GM23338 (cell line): ENCODE results near the gene UTP4. TPM values are rescaled to one million over a fixed set of nuclear protein-coding genes. Genes with fewer than 3 reads are reported as not detected.

ENCODE experiments used
- ATAC-seq: fragments of 200-7000 bp; cut with Tn5 transposase; 3 replicates; pipeline ENCODE4 v1.9.1; 2020
- DNase-seq: peaks from one replicate; pipeline ENCODE4 v3.0.0-alpha.2; 2015; ENCODE audit warnings: low spot score
- H2AFZ ChIP-seq: fragments of 200-600 bp; sonication (generic); 2 replicates; pipeline ENCODE4 v1.8.0; 2016; ENCODE audit warnings: antibody characterized with exemption, mild to moderate bottlenecking, moderate library complexity
- H3F3A ChIP-seq: fragments of 200-600 bp; sonication (generic); replicated peaks from 2 replicates; pipeline ENCODE4 v1.8.0; 2017; ENCODE audit warnings: antibody characterized with exemption, mixed run types, low read depth
- H3K27ac ChIP-seq: fragments of 200-600 bp; sonication (generic); 2 replicates; pipeline ENCODE4 v1.6.1; 2016; ENCODE audit warnings: low read depth
- H3K27me3 ChIP-seq: fragments of 200-600 bp; sonication (generic); 2 replicates; pipeline ENCODE4 v1.8.0; 2016; ENCODE audit warnings: mild to moderate bottlenecking, mixed run types, moderate library complexity; ENCODE audit not compliant: insufficient read depth
- H3K36me3 ChIP-seq: fragments of 200-600 bp; sonication (generic); 2 replicates; pipeline ENCODE4 v1.8.0; 2016; ENCODE audit warnings: mild to moderate bottlenecking; ENCODE audit not compliant: insufficient read depth
- H3K4me1 ChIP-seq: fragments of 200-600 bp; sonication (generic); 2 replicates; pipeline ENCODE4 v1.8.0; 2016; ENCODE audit warnings: mild to moderate bottlenecking, moderate library complexity; ENCODE audit not compliant: insufficient read depth
- H3K4me2 ChIP-seq: fragments of 200-600 bp; sonication (generic); 2 replicates; pipeline ENCODE4 v1.7.1; 2017; ENCODE audit warnings: mixed run types
- H3K4me3 ChIP-seq: fragments of 200-600 bp; sonication (generic); 2 replicates; pipeline ENCODE4 v1.6.1; 2016; ENCODE audit warnings: mixed run types
- H3K79me2 ChIP-seq: fragments of 200-600 bp; sonication (generic); replicated peaks from 2 replicates; pipeline ENCODE4 v1.8.0; 2017; ENCODE audit warnings: mild to moderate bottlenecking; ENCODE audit not compliant: insufficient read depth
- H3K9me2 ChIP-seq: fragments of 200-600 bp; sonication (generic); 2 replicates; pipeline ENCODE4 v1.8.0; 2017; ENCODE audit not compliant: insufficient read depth
- H4K20me1 ChIP-seq: fragments of 200-600 bp; sonication (generic); replicated peaks from 2 replicates; pipeline ENCODE4 v1.8.0; 2017; ENCODE audit warnings: mild to moderate bottlenecking; ENCODE audit not compliant: insufficient read depth
- H3K27ac Mint-ChIP-seq: 2 replicates; pipeline ENCODE4 v1.8.0; 2020; ENCODE audit warnings: inconsistent platforms, mild to moderate bottlenecking, moderate library complexity, mixed read lengths
- H3K27me3 Mint-ChIP-seq: 3 replicates; pipeline ENCODE4 v1.8.0; 2022; ENCODE audit warnings: low read depth, mild to moderate bottlenecking, moderate library complexity, mixed read lengths, inconsistent platforms; ENCODE audit not compliant: insufficient read depth, poor library complexity
- H3K36me3 Mint-ChIP-seq: 3 replicates; pipeline ENCODE4 v1.8.0; 2021; ENCODE audit warnings: low read depth, mild to moderate bottlenecking, inconsistent platforms, moderate library complexity, mixed read lengths
- H3K4me1 Mint-ChIP-seq: 3 replicates; pipeline ENCODE4 v1.8.0; 2020; ENCODE audit warnings: mild to moderate bottlenecking, inconsistent platforms, mixed read lengths
- H3K4me3 Mint-ChIP-seq: 3 replicates; pipeline ENCODE4 v1.8.0; 2021; ENCODE audit warnings: moderate library complexity, mild to moderate bottlenecking, inconsistent platforms, mixed read lengths
- H3K9me3 Mint-ChIP-seq: 3 replicates; pipeline ENCODE4 v1.8.0; 2020; ENCODE audit warnings: moderate library complexity, mild to moderate bottlenecking, inconsistent platforms, mixed read lengths
- CREB1 ChIP-seq: fragments of 250-450 bp; sonication (Bioruptor Pico); IDR thresholded peaks from 2 replicates; pipeline ENCODE4 v1.5.0; 2020; ENCODE audit warnings: low read depth, mild to moderate bottlenecking, moderate library complexity
- CTCF ChIP-seq, 2 experiments: fragments of 200-600 bp in 1 of 2; sonication (generic) in 1 of 2; conservative IDR thresholded peaks; 2 replicates each; pipeline versions ENCODE4 v1.5.1 to v1.6.1; 2016 to 2017; ENCODE audit warnings: antibody characterized with exemption in 2 of 2, low read depth in 2 of 2, mild to moderate bottlenecking in 2 of 2, moderate library complexity in 1 of 2
- ETS1 ChIP-seq: IDR thresholded peaks from 2 replicates; pipeline ENCODE4 v1.6.1; 2016; ENCODE audit warnings: antibody characterized with exemption
- EZH2 ChIP-seq: fragments of 200-600 bp; sonication (generic); IDR thresholded peaks from one replicate; pipeline ENCODE4 v1.8.0; 2017; ENCODE audit warnings: antibody characterized with exemption, mild to moderate bottlenecking, low read depth; ENCODE audit not compliant: unreplicated experiment
- EZH2phosphoT487 ChIP-seq: fragments of 200-600 bp; sonication (generic); IDR thresholded peaks from one replicate; pipeline ENCODE4 v1.8.1; 2018; ENCODE audit warnings: antibody characterized with exemption; ENCODE audit not compliant: unreplicated experiment
- JUNB ChIP-seq: IDR thresholded peaks from one replicate; pipeline ENCODE4 v1.6.1; 2016; ENCODE audit warnings: antibody characterized with exemption; ENCODE audit not compliant: unreplicated experiment
- NANOG ChIP-seq: IDR thresholded peaks from 2 replicates; pipeline ENCODE4 v1.6.1; 2016; ENCODE audit warnings: antibody characterized with exemption, borderline replicate concordance
- POLR2AphosphoS5 ChIP-seq: IDR thresholded peaks from 2 replicates; pipeline ENCODE4 v1.6.1; 2016; ENCODE audit warnings: antibody characterized with exemption, low read depth
- REST ChIP-seq: IDR thresholded peaks from one replicate; pipeline ENCODE4 v1.6.1; 2018; ENCODE audit warnings: antibody characterized with exemption; ENCODE audit not compliant: unreplicated experiment
- STAT1 ChIP-seq: IDR thresholded peaks from one replicate; pipeline ENCODE4 v1.6.1; 2016; ENCODE audit warnings: antibody characterized with exemption; ENCODE audit not compliant: unreplicated experiment
- ZNF114 ChIP-seq: fragments of 250-450 bp; sonication (Bioruptor Pico); IDR thresholded peaks from 2 replicates; pipeline ENCODE4 v1.5.0; 2020; ENCODE audit warnings: mild to moderate bottlenecking, moderate library complexity
- ZNF331 ChIP-seq: fragments of 250-450 bp; sonication (Bioruptor Pico); IDR thresholded peaks from 2 replicates; pipeline ENCODE4 v1.5.0; 2020; ENCODE audit warnings: low read depth, mild to moderate bottlenecking, moderate library complexity
- polyA plus RNA-seq: library from polyadenylated mRNA; unstranded; fragments of >200 nt; fragmentation: Nextera tagmentation; extraction: Ambion mirVana; gene quantifications from 2 replicates; pipeline ENCODE4 v1.2.1, GENCODE V29; 2016
- total RNA-seq: library from RNA; depleted of rRNA; stranded (reverse); fragments of >200 nt; shearing (Covaris generic); gene quantifications from 2 replicates; pipeline ENCODE4 v1.2.3, GENCODE V29; 2014
- TF ChIP-seq, protein P1 (sequence below): fragments of 250-450 bp; sonication (Bioruptor Pico); IDR thresholded peaks from 2 replicates; pipeline ENCODE4 v1.5.0; 2020; ENCODE audit warnings: mild to moderate bottlenecking, moderate library complexity

Gene UTP4
- total and polyA plus RNA-seq, 2 experiments from 2014 or later: 63.2 to 66.6 TPM

- TF ChIP-seq EZH2 (no peak), CTCF (conservative IDR thresholded peaks at IDR 0.05; ENCODE audit: low read depth in 2 of 2) (no peak), EZH2phosphoT487 (no peak), JUNB (no peak), ZNF331 (CRISPR knock-in tag) (no peak), ETS1 (no peak), REST (no peak), ZNF114 (CRISPR knock-in tag) (no peak), NANOG (no peak), POLR2AphosphoS5 (no peak), CREB1 (CRISPR knock-in tag) (no peak), STAT1 (no peak)
- TF ChIP-seq, protein P1, sequence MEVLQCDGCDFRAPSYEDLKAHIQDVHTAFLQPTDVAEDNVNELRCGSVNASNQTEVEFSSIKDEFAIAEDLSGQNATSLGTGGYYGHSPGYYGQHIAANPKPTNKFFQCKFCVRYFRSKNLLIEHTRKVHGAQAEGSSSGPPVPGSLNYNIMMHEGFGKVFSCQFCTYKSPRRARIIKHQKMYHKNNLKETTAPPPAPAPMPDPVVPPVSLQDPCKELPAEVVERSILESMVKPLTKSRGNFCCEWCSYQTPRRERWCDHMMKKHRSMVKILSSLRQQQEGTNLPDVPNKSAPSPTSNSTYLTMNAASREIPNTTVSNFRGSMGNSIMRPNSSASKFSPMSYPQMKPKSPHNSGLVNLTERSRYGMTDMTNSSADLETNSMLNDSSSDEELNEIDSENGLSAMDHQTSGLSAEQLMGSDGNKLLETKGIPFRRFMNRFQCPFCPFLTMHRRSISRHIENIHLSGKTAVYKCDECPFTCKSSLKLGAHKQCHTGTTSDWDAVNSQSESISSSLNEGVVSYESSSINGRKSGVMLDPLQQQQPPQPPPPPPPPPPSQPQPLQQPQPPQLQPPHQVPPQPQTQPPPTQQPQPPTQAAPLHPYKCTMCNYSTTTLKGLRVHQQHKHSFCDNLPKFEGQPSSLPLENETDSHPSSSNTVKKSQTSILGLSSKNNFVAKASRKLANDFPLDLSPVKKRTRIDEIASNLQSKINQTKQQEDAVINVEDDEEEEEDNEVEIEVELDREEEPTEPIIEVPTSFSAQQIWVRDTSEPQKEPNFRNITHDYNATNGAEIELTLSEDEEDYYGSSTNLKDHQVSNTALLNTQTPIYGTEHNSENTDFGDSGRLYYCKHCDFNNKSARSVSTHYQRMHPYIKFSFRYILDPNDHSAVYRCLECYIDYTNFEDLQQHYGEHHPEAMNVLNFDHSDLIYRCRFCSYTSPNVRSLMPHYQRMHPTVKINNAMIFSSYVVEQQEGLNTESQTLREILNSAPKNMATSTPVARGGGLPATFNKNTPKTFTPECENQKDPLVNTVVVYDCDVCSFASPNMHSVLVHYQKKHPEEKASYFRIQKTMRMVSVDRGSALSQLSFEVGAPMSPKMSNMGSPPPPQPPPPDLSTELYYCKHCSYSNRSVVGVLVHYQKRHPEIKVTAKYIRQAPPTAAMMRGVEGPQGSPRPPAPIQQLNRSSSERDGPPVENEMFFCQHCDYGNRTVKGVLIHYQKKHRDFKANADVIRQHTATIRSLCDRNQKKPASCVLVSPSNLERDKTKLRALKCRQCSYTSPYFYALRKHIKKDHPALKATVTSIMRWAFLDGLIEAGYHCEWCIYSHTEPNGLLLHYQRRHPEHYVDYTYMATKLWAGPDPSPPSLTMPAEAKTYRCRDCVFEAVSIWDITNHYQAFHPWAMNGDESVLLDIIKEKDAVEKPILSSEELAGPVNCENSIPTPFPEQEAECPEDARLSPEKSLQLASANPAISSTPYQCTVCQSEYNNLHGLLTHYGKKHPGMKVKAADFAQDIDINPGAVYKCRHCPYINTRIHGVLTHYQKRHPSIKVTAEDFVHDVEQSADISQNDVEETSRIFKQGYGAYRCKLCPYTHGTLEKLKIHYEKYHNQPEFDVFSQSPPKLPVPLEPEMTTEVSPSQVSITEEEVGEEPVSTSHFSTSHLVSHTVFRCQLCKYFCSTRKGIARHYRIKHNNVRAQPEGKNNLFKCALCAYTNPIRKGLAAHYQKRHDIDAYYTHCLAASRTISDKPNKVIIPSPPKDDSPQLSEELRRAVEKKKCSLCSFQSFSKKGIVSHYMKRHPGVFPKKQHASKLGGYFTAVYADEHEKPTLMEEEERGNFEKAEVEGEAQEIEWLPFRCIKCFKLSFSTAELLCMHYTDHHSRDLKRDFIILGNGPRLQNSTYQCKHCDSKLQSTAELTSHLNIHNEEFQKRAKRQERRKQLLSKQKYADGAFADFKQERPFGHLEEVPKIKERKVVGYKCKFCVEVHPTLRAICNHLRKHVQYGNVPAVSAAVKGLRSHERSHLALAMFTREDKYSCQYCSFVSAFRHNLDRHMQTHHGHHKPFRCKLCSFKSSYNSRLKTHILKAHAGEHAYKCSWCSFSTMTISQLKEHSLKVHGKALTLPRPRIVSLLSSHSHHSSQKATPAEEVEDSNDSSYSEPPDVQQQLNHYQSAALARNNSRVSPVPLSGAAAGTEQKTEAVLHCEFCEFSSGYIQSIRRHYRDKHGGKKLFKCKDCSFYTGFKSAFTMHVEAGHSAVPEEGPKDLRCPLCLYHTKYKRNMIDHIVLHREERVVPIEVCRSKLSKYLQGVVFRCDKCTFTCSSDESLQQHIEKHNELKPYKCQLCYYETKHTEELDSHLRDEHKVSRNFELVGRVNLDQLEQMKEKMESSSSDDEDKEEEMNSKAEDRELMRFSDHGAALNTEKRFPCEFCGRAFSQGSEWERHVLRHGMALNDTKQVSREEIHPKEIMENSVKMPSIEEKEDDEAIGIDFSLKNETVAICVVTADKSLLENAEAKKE (CRISPR knock-in tag): no peak
- Histone ChIP-seq H4K20me1 (peaks cover 17% of the 10 kb centered on the region), H3K4me3 (no peak overlapping the region), H3K27ac (peak overlapping the region; percentile 74), H3K79me2 (peaks cover 8% of the 10 kb centered on the region), H3F3A (peaks cover 64% of the 10 kb centered on the region), H3K4me1 (peaks cover 4% of the 10 kb centered on the region; the same call in 1 of the 2 replicates), H2AFZ (no peak overlapping the region), H3K36me3 (peaks cover 64% of the 10 kb centered on the region), H3K9me2 (no peaks in the 10 kb centered on the region), H3K4me2 (no peak overlapping the region), H3K27me3 (no peaks in the 10 kb centered on the region)
- peaks cover 3% of the 10 kb centered on the region; the same call in 1 of the 3 replicates for H3K9me3 Mint-ChIP-seq
- no peak for ATAC-seq
- H3K27ac Mint-ChIP-seq: no peak overlapping the region
- H3K36me3 Mint-ChIP-seq: peaks cover 100% of the 10 kb centered on the region
- H3K4me1 Mint-ChIP-seq: peaks cover 16% of the 10 kb centered on the region
- no peak overlapping the region for H3K4me3 Mint-ChIP-seq
- peaks cover 10% of the 10 kb centered on the region for H3K27me3 Mint-ChIP-seq
- DNase-seq: no peak
Measured at GRCh38 chr16:69116256-69116875, 16.1 kb upstream of the UTP4 start.
